Measurements from ENCODE around the gene MALT1. TPM values are rescaled to one million over a fixed set of nuclear protein-coding genes. Genes with fewer than 3 reads are reported as not detected.

The MALT1 gene
- polyA plus RNA-seq, 3 donors, result 18.3 to 24.9 (median 23.8) TPM

GRCh38 chr18:58748899-58749595 lies 77.8 kb downstream of the MALT1 start:
- Histone ChIP-seq H3K4me3 (replicated peaks in 1 of 3; ENCODE audit: low read depth in 2 of 3, low read length in 3 of 3) (no peak overlapping the region), H3K27me3 (ENCODE audit: control insufficient read depth in 2 of 2, insufficient read depth in 2 of 2, low read length in 2 of 2) (no peaks in the 10 kb centered on the region), H3K4me2 (replicated peaks; ENCODE audit: extremely low read depth, low read length, poor library complexity, severe bottlenecking) (no peak overlapping the region), H2AFZ (ENCODE audit: insufficient read depth, low read depth, low read length, poor library complexity, severe bottlenecking) (no peak overlapping the region), H4K20me1 (ENCODE audit: insufficient read depth, low read length) (no peaks in the 10 kb centered on the region), H3K36me3 (replicated peaks in 1 of 2; ENCODE audit: control insufficient read depth in 1 of 2, insufficient read depth in 2 of 2, low read length in 2 of 2) (peaks cover 57 to 71% of the 10 kb centered on the region in 2 donors), H3K27ac (ENCODE audit: low read depth in 1 of 2, low read length in 2 of 2) (no peak overlapping the region), H3K79me2 (ENCODE audit: insufficient read depth, low read length) (no peaks in the 10 kb centered on the region), H3K9me3 (replicated peaks in 1 of 2; ENCODE audit: control insufficient read depth in 1 of 2, insufficient read depth in 1 of 2, low read length in 2 of 2) (peaks cover 4 to 24% of the 10 kb centered on the region in 2 donors), H3K9ac (ENCODE audit: insufficient read depth, low read length, poor library complexity, severe bottlenecking) (no peak overlapping the region), H3K4me1 (ENCODE audit: control insufficient read depth in 1 of 2, insufficient read depth in 2 of 2, low read length in 2 of 2) (peaks cover 4 to 5% of the 10 kb centered on the region in 2 donors)
- WGBS (ENCODE audit: insufficient coverage), result no CpG with 5 or more reads among the region's 1 CpG
- DNase-seq, result no peak
- no peak overlapping the region for H3K27ac Mint-ChIP-seq
- TF ChIP-seq CTCF (IDR thresholded peaks at IDR 0.05), result no peak
- H3K4me3 Mint-ChIP-seq, result no peak overlapping the region
- intact Hi-C loops (cut with micrococcal nuclease), result no loop called here
- H3K36me3 Mint-ChIP-seq, result peaks cover 64 to 76% of the 10 kb centered on the region in 2 donors
- peaks cover 0 to 4% (median 1%) of the 10 kb centered on the region in 3 donors for H3K27me3 Mint-ChIP-seq (ENCODE audit: low read depth in 3 of 3)
- peaks cover 0 to 18% (median 9%) of the 10 kb centered on the region in 7 donors for H3K9me3 Mint-ChIP-seq
- H3K4me1 Mint-ChIP-seq, result peaks cover 9% of the 10 kb centered on the region

- peaks cover 0 to 4% (median 3%) of the 10 kb centered on the region in 7 donors for H3K9me3 Mint-ChIP-seq
- peaks cover 4 to 6% of the 10 kb centered on the region in 2 donors for H3K9me3 ChIP-seq (replicated peaks in 1 of 2; ENCODE audit: control insufficient read depth in 1 of 2, insufficient read depth in 1 of 2, low read length in 2 of 2)
- no peaks in the 10 kb centered on the region for H4K20me1 ChIP-seq (ENCODE audit: insufficient read depth, low read length)
- peaks cover 8% of the 10 kb centered on the region for H3K4me1 Mint-ChIP-seq
- no peak overlapping the region for H3K4me3 Mint-ChIP-seq
- H3K36me3 Mint-ChIP-seq, result peaks cover 18 to 30% of the 10 kb centered on the region in 2 donors
- H3K27me3 ChIP-seq (ENCODE audit: control insufficient read depth in 2 of 2, insufficient read depth in 2 of 2, low read length in 2 of 2), result no peaks in the 10 kb centered on the region
- no peak overlapping the region for H2AFZ ChIP-seq (ENCODE audit: insufficient read depth, low read depth, low read length, poor library complexity, severe bottlenecking)
- peaks cover 0 to 5% of the 10 kb centered on the region in 2 donors for H3K4me1 ChIP-seq (ENCODE audit: control insufficient read depth in 1 of 2, insufficient read depth in 2 of 2, low read length in 2 of 2)
- H3K4me2 ChIP-seq (replicated peaks; ENCODE audit: extremely low read depth, low read length, poor library complexity, severe bottlenecking), result no peak overlapping the region
- intact Hi-C loops (cut with micrococcal nuclease), result no loop called here
- no peaks in the 10 kb centered on the region for H3K79me2 ChIP-seq (ENCODE audit: insufficient read depth, low read length)
- no peak overlapping the region for H3K27ac Mint-ChIP-seq
- H3K9ac ChIP-seq (ENCODE audit: insufficient read depth, low read length, poor library complexity, severe bottlenecking), result no peak overlapping the region
- H3K36me3 ChIP-seq (replicated peaks in 1 of 2; ENCODE audit: control insufficient read depth in 1 of 2, insufficient read depth in 2 of 2, low read length in 2 of 2), result peaks cover 14 to 22% of the 10 kb centered on the region in 2 donors
- no peak for TF ChIP-seq CTCF (IDR thresholded peaks at IDR 0.05)
- DNase-seq, result no peak
- H3K27me3 Mint-ChIP-seq (ENCODE audit: low read depth in 3 of 3), result peaks cover 8 to 9% (median 8%) of the 10 kb centered on the region in 3 donors
- WGBS (ENCODE audit: insufficient coverage), result no CpG with 5 or more reads among the region's 3 CpGs
- H3K4me3 ChIP-seq (replicated peaks in 1 of 3; ENCODE audit: low read depth in 2 of 3, low read length in 3 of 3), result no peak overlapping the region
- no peak overlapping the region for H3K27ac ChIP-seq (ENCODE audit: low read depth in 1 of 2, low read length in 2 of 2)
Measured at GRCh38 chr18:58753976-58754375, 82.7 kb downstream of the MALT1 start.

All from CD14-positive monocyte (primary cell).